ENCODE measurements around the gene TNFSF13. TPM values are rescaled to one million over a fixed set of nuclear protein-coding genes. Genes with fewer than 3 reads are reported as not detected.

TNFSF13 gene
- total and polyA plus RNA-seq, 5 donors: 14.6 to 19.9 (median 15.4) TPM

GRCh38 chr17:7575959-7576358, 17.4 kb downstream of the TNFSF13 start:
- H3K27me3 ChIP-seq (ENCODE audit: control insufficient read depth, insufficient read depth): no peaks in the 10 kb centered on the region
- H3K4me3 ChIP-seq (ENCODE audit: low read length): no peak overlapping the region
- intact Hi-C loops (cut with DNase I): no loop called here
- 65% methylated on average over 7 of the region's 7 CpGs for WGBS
- no peaks in the 10 kb centered on the region for H3K9me3 ChIP-seq (ENCODE audit: control insufficient read depth, low read length)
- no peak overlapping the region for H3K27ac ChIP-seq (ENCODE audit: low read length)
- DNase-seq (no peak), ATAC-seq (no peak)
- H3K4me1 ChIP-seq (ENCODE audit: control insufficient read depth, insufficient read depth, low read length): peaks cover 12% of the 10 kb centered on the region

- peaks cover 12% of the 10 kb centered on the region for H3K4me1 ChIP-seq (ENCODE audit: control insufficient read depth, insufficient read depth, low read length)
- ATAC-seq: no peak
- intact Hi-C loops (cut with DNase I): no loop called here
- DNase-seq: no peak
- no peak overlapping the region for H3K4me3 ChIP-seq (ENCODE audit: low read length)
- H3K27ac ChIP-seq (ENCODE audit: low read length): no peak overlapping the region
- H3K9me3 ChIP-seq (ENCODE audit: control insufficient read depth, low read length): no peaks in the 10 kb centered on the region
- H3K27me3 ChIP-seq (ENCODE audit: control insufficient read depth, insufficient read depth): no peaks in the 10 kb centered on the region
- 78% methylated on average over 14 of the region's 14 CpGs for WGBS
Measured at GRCh38 chr17:7576432-7576937, 17.9 kb downstream of the TNFSF13 start.

- no peaks in the 10 kb centered on the region for H3K9me3 ChIP-seq (ENCODE audit: control insufficient read depth, low read length)
- H3K27ac ChIP-seq (ENCODE audit: low read length): no peak overlapping the region
- intact Hi-C loops (cut with DNase I): no loop called here
- H3K4me1 ChIP-seq (ENCODE audit: control insufficient read depth, insufficient read depth, low read length): peaks cover 15% of the 10 kb centered on the region
- H3K27me3 ChIP-seq (ENCODE audit: control insufficient read depth, insufficient read depth): no peaks in the 10 kb centered on the region
- no peak overlapping the region for H3K4me3 ChIP-seq (ENCODE audit: low read length)
- WGBS: 76% methylated on average over 17 of the region's 17 CpGs
- ATAC-seq: no peak
- no peak for DNase-seq
Measured at GRCh38 chr17:7577327-7578199, 19.0 kb downstream of the TNFSF13 start.

- WGBS: 19% methylated on average over 7 of the region's 7 CpGs
- ATAC-seq (peak; percentile 54 to 68), DNase-seq (peak; percentile 76 to 81 (median 80))
Measured at GRCh38 chr17:7579001-7579833, 20.7 kb downstream of the TNFSF13 start, which contains the start of gene CD68. TSS of gene CD68 (plus strand) at chr17:7579638. CDS start at chr17:7579678, 40 bp downstream.

GRCh38 chr17:7579834-7580603, 21.5 kb downstream of the TNFSF13 start:
- Histone ChIP-seq H3K27me3 (ENCODE audit: control insufficient read depth, insufficient read depth) (no peaks in the 10 kb centered on the region), H3K4me1 (ENCODE audit: control insufficient read depth, insufficient read depth, low read length) (peaks cover 22% of the 10 kb centered on the region), H3K9me3 (ENCODE audit: control insufficient read depth, low read length) (no peaks in the 10 kb centered on the region), H3K27ac (ENCODE audit: low read length) (peak overlapping the region; percentile 68), H3K4me3 (ENCODE audit: low read length) (no peak overlapping the region)
- DNase-seq (no peak), ATAC-seq (no peak)
- WGBS: 64% methylated on average over 12 of the region's 12 CpGs
- intact Hi-C loops (cut with DNase I): loop anchor here in 2 of 4 donors (10.0 kb wide), 2 partner anchors 105 to 225 kb away; partner anchors contain the start of genes KCTD11 (in 1 of the 2), TMEM95 (in 1 of the 2), TP53 (in 1 of the 2) and WRAP53 (in 1 of the 2)

More at GRCh38 chr17:7579001-7579833, 20.7 kb downstream of the TNFSF13 start, which contains the start of gene CD68:
- Histone ChIP-seq H3K4me3 (ENCODE audit: low read length) (no peak within 1 kb of the TSS), H3K4me1 (ENCODE audit: control insufficient read depth, insufficient read depth, low read length) (peaks cover 22% of the 10 kb centered on the region), H3K27me3 (ENCODE audit: control insufficient read depth, insufficient read depth) (no peaks in the 10 kb centered on the region), H3K9me3 (ENCODE audit: control insufficient read depth, low read length) (no peaks in the 10 kb centered on the region), H3K27ac (ENCODE audit: low read length) (peak within 1 kb of the TSS; percentile 68)
- intact Hi-C loops (cut with DNase I): no loop called here

GRCh38 chr17:7580604-7581575, 22.3 kb downstream of the TNFSF13 start:
- H3K4me1 ChIP-seq (ENCODE audit: control insufficient read depth, insufficient read depth, low read length): peaks cover 19% of the 10 kb centered on the region
- peak overlapping the region; percentile 5 for H3K27ac ChIP-seq (ENCODE audit: low read length)
- no peak overlapping the region for H3K4me3 ChIP-seq (ENCODE audit: low read length)
- H3K27me3 ChIP-seq (ENCODE audit: control insufficient read depth, insufficient read depth): no peaks in the 10 kb centered on the region
- H3K9me3 ChIP-seq (ENCODE audit: control insufficient read depth, low read length): no peaks in the 10 kb centered on the region
- 77% methylated on average over 23 of the region's 23 CpGs for WGBS
- intact Hi-C loops (cut with DNase I): loop anchor here in 2 of 4 donors (10.0 kb wide), 2 partner anchors 104 to 226 kb away; partner anchors contain the start of genes KCTD11 (in 1 of the 2), TMEM95 (in 1 of the 2), TP53 (in 1 of the 2) and WRAP53 (in 1 of the 2)
- no peak for DNase-seq
- no peak for ATAC-seq

GRCh38 chr17:7582396-7583252, 24.1 kb downstream of the TNFSF13 start:
- H3K27me3 ChIP-seq (ENCODE audit: control insufficient read depth, insufficient read depth): no peaks in the 10 kb centered on the region
- H3K4me3 ChIP-seq (ENCODE audit: low read length): peak overlapping the region; percentile 3
- intact Hi-C loops (cut with DNase I): loop anchor here in 2 of 4 donors (10.0 kb wide), 2 partner anchors 102 to 228 kb away; partner anchors contain the start of genes KCTD11 (in 1 of the 2), TMEM95 (in 1 of the 2), TP53 (in 1 of the 2) and WRAP53 (in 1 of the 2)
- 86% methylated on average over 36 of the region's 36 CpGs for WGBS
- no peaks in the 10 kb centered on the region for H3K9me3 ChIP-seq (ENCODE audit: control insufficient read depth, low read length)
- H3K4me1 ChIP-seq (ENCODE audit: control insufficient read depth, insufficient read depth, low read length): peaks cover 19% of the 10 kb centered on the region
- ATAC-seq (peak in 1 of 2 donors; percentile 0), DNase-seq (peak; percentile 50 to 83 (median 78))
- peak overlapping the region; percentile 73 for H3K27ac ChIP-seq (ENCODE audit: low read length)

- H3K4me1 ChIP-seq (ENCODE audit: control insufficient read depth, insufficient read depth, low read length): peaks cover 19% of the 10 kb centered on the region
- WGBS: 13% methylated on average over 69 of the region's 69 CpGs
- H3K27me3 ChIP-seq (ENCODE audit: control insufficient read depth, insufficient read depth): no peaks in the 10 kb centered on the region
- H3K9me3 ChIP-seq (ENCODE audit: control insufficient read depth, low read length): no peaks in the 10 kb centered on the region
- peak within 1 kb of the TSS; percentile 88 for H3K27ac ChIP-seq (ENCODE audit: low read length)
- DNase-seq (peak; percentile 98 to 99 (median 99)), ATAC-seq (peak; percentile 82 to 87)
- H3K4me3 ChIP-seq (ENCODE audit: low read length): peak within 1 kb of the TSS; percentile 69
- intact Hi-C loops (cut with DNase I): loop anchor here in 2 of 4 donors (10.0 kb wide), 2 partner anchors 101 to 229 kb away; partner anchors contain the start of genes KCTD11 (in 1 of the 2), TMEM95 (in 1 of the 2), TP53 (in 1 of the 2) and WRAP53 (in 1 of the 2)
Measured at GRCh38 chr17:7583253-7584109, 24.9 kb downstream of the TNFSF13 start, which contains the start of gene MPDU1. TSS of gene MPDU1 (plus strand) at chr17:7583852. CDS start at chr17:7583863, 11 bp downstream.

All from right cardiac atrium (tissue), 5 donors.